ENCODE results near the gene NPAS3. TPM values are rescaled to one million over a fixed set of nuclear protein-coding genes. Genes with fewer than 3 reads are reported as not detected.

The NPAS3 gene
- total RNA-seq, 1 donor from 2014 or later = 2.0 TPM

DNA sequence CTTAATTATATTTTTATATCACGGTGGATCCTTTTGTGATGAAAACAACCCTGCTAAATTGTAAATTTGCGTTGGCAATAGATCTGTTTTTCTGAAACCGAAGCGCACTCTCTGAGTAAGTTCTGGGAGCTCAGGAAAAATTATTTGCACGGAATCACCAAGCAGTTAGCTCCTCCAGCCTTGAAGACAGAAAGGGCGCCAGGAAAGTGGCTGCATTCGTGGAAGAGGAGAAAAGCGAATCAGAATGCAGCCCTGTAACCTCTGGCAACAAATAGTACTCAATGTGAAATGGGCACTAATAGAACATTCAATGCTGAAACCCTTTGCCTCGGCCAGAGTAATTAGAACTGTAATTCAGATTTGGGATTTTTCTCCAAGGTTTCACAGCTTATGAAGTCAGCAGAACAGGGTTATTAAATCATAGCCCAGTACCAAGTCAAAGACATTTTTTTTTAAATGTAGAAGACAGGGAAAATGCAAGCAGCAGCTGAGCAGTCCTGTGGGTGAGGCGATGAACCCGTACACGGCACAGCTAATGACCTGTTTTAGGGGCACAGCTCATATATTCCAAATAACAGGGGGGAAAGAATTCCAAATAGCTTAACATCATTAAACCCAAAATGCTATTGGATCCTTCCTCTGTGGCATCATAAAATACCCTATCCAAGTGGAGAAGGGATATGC is 760.8 kb downstream of the NPAS3 start:
- Histone ChIP-seq H3K27me3 (ENCODE audit: control insufficient read depth, insufficient read depth, low read length) (no peaks in the 10 kb centered on the region), H3K4me3 (ENCODE audit: low read depth, low read length) (no peak overlapping the region), H3K36me3 (ENCODE audit: control insufficient read depth, insufficient read depth, low read length) (no peaks in the 10 kb centered on the region)
- no peak for DNase-seq (ENCODE audit: low read depth)
- TF ChIP-seq, protein P1, sequence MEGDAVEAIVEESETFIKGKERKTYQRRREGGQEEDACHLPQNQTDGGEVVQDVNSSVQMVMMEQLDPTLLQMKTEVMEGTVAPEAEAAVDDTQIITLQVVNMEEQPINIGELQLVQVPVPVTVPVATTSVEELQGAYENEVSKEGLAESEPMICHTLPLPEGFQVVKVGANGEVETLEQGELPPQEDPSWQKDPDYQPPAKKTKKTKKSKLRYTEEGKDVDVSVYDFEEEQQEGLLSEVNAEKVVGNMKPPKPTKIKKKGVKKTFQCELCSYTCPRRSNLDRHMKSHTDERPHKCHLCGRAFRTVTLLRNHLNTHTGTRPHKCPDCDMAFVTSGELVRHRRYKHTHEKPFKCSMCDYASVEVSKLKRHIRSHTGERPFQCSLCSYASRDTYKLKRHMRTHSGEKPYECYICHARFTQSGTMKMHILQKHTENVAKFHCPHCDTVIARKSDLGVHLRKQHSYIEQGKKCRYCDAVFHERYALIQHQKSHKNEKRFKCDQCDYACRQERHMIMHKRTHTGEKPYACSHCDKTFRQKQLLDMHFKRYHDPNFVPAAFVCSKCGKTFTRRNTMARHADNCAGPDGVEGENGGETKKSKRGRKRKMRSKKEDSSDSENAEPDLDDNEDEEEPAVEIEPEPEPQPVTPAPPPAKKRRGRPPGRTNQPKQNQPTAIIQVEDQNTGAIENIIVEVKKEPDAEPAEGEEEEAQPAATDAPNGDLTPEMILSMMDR (IDR thresholded peaks at IDR 0.05; ENCODE audit: insufficient read depth, low read length, poor library complexity, severe bottlenecking) = no peak

DNA sequence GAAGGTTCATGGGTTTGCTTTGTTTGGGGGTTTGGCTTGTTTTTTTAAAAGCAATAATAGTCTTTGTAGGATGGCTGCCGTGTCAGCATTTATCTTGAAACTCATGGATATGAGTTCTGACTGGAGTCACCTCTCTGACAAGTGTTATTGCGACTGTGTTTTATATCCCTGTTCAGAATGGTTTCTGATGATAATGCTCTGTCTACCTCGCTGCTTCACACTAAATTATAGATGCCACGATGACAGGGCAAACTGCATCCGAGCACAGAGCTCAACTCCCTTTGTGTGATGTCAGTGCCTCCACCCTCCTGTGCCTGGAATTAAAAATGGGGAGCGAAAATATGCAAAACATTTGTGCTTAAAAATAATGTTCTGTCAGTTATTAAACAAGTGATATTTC is 761.4 kb downstream of the NPAS3 start:
- TF ChIP-seq, protein P1 (IDR thresholded peaks at IDR 0.05; ENCODE audit: insufficient read depth, low read length, poor library complexity, severe bottlenecking) = no peak
- H3K36me3 ChIP-seq (ENCODE audit: control insufficient read depth, insufficient read depth, low read length) = no peaks in the 10 kb centered on the region
- no peak overlapping the region for H3K4me3 ChIP-seq (ENCODE audit: low read depth, low read length)
- no peaks in the 10 kb centered on the region for H3K27me3 ChIP-seq (ENCODE audit: control insufficient read depth, insufficient read depth, low read length)
- DNase-seq (ENCODE audit: low read depth) = no peak

DNA sequence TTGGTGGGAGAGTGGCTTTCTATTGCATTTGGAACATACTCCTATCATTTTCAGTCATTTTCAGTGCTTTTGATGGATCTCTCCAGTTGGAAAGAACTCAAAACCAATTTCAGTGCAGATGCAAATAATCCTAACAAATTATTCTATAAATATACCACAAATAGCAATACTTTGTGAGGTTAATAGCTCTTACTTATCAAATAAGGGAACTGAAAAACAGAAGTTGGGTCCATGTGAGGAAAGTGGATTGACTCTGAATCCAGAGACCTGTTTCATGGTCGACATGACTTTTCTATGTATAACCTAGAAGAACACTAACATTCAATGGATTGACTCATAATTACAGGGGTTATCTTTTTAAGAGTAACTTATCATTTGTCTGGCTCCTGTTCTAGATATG is 763.6 kb downstream of the NPAS3 start:
- TF ChIP-seq, protein P1 (IDR thresholded peaks at IDR 0.05; ENCODE audit: insufficient read depth, low read length, poor library complexity, severe bottlenecking) = no peak
- H3K4me3 ChIP-seq (ENCODE audit: low read depth, low read length) = no peak overlapping the region
- no peaks in the 10 kb centered on the region for H3K36me3 ChIP-seq (ENCODE audit: control insufficient read depth, insufficient read depth, low read length)
- H3K27me3 ChIP-seq (ENCODE audit: control insufficient read depth, insufficient read depth, low read length) = no peaks in the 10 kb centered on the region
- no peak for DNase-seq (ENCODE audit: low read depth)

DNA sequence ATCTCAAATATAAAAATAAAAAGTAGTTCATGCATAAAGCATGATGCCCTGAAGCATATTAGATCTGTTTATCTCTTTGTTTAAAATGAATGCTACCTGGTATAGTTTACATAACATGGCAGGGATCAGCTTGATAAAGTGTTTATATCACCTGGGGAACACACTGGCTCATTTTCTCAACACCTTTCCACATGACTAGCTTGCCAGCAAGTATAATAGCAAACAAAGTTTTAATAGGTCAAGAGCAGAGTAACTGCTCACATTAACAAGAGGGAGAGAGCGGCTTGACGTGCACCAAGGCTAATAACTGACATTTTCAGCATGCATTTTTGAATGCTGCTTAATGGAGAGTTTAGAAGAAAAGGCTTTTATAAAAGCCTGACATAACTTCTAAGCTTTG is 765.8 kb downstream of the NPAS3 start:
- Histone ChIP-seq H3K4me3 (ENCODE audit: low read depth, low read length) (no peak overlapping the region), H3K27me3 (ENCODE audit: control insufficient read depth, insufficient read depth, low read length) (no peaks in the 10 kb centered on the region), H3K36me3 (ENCODE audit: control insufficient read depth, insufficient read depth, low read length) (no peaks in the 10 kb centered on the region)
- DNase-seq (ENCODE audit: low read depth) = no peak
- TF ChIP-seq, protein P1 (IDR thresholded peaks at IDR 0.05; ENCODE audit: insufficient read depth, low read length, poor library complexity, severe bottlenecking) = no peak

DNA sequence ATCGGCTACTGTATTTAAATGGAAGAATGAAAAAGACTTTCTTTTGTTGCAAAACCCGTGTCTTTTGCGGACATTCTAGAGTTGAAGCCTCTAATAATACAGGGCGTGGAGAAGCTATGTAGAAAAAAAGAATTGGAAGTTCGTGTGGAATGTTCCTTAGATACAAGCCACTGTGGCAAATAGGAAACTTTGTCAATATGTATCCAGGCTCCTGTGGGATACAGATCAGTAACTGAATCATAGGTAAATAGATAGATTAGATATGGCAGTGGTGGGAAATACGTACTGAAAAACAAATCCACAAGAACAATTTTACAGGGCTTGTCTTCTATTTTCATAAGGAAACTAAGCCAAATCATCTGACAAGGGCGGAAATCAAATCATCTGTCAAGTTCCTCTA is 766.8 kb downstream of the NPAS3 start:
- DNase-seq (ENCODE audit: low read depth) = no peak
- H3K4me3 ChIP-seq (ENCODE audit: low read depth, low read length) = no peak overlapping the region
- H3K36me3 ChIP-seq (ENCODE audit: control insufficient read depth, insufficient read depth, low read length) = no peaks in the 10 kb centered on the region
- no peaks in the 10 kb centered on the region for H3K27me3 ChIP-seq (ENCODE audit: control insufficient read depth, insufficient read depth, low read length)
- TF ChIP-seq, protein P1 (IDR thresholded peaks at IDR 0.05; ENCODE audit: insufficient read depth, low read length, poor library complexity, severe bottlenecking) = no peak

DNA sequence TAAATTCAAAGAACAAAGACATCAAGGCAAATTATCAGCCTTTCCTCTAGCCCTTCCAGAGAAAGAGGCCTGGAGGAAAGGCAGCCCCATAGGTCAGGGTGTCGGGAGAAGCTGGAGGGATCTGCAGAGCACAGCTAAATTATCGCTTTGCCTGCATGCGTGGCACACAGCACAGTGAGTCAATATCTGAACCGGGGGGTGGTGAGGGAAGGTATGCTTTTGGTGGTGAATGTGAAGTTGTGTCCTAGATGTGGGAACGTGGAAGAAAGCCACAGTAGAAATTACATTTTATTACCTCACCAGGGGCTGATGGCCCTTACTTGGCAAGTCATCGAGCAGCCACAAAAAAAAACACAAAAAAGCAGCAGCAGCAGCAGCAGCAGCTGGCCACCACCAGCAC is 769.0 kb downstream of the NPAS3 start:
- no peaks in the 10 kb centered on the region for H3K27me3 ChIP-seq (ENCODE audit: control insufficient read depth, insufficient read depth, low read length)
- no peak overlapping the region for H3K4me3 ChIP-seq (ENCODE audit: low read depth, low read length)
- H3K36me3 ChIP-seq (ENCODE audit: control insufficient read depth, insufficient read depth, low read length) = no peaks in the 10 kb centered on the region
- TF ChIP-seq, protein P1 (IDR thresholded peaks at IDR 0.05; ENCODE audit: insufficient read depth, low read length, poor library complexity, severe bottlenecking) = no peak
- DNase-seq (ENCODE audit: low read depth) = no peak

Data from kidney epithelial cell (primary cell).